H1 (cell line): Measurements from ENCODE around the gene LIMK1. TPM values are rescaled to one million over a fixed set of nuclear protein-coding genes. Genes with fewer than 3 reads are reported as not detected.

ENCODE experiments used
- CTCF ChIA-PET: fragments of 300-600 bp; sonication (Branson Sonifier 250); formaldehyde crosslinking; loops from one replicate; lab custom pipeline; 2021; ENCODE audit not compliant: partially characterized antibody; lab: Charles Lee
- POLR2A ChIA-PET: fragments of 300-600 bp; sonication (Branson Sonifier 250); formaldehyde crosslinking; loops from one replicate; lab custom pipeline; 2021; ENCODE audit warnings: inconsistent platforms; ENCODE audit not compliant: partially characterized antibody; lab: Charles Lee
- DNase-seq, 2 experiments: peaks; one replicate each; pipeline versions ENCODE4 v3.0.0 to v3.0.0-alpha.2; 2010 to 2022; ENCODE audit warnings: low spot score in 2 of 2, low read depth in 1 of 2, mixed read lengths in 1 of 2
- FAIRE-seq: peaks from 2 replicates; lab custom pipeline; 2011; peaks lifted over from hg19 to GRCh38; lab: Jason Lieb, UNC
- H2AFZ ChIP-seq: 2 replicates; pipeline ENCODE4 v1.8.1; 2012; ENCODE audit warnings: low read length, inconsistent platforms
- H2AK5ac ChIP-seq: 2 replicates; pipeline ENCODE4 v1.6.1; 2013; ENCODE audit warnings: low read depth, low read length
- H2BK120ac ChIP-seq: replicated peaks from 2 replicates; pipeline ENCODE3; 2013; ENCODE audit warnings: low read depth, low read length, inconsistent platforms
- H2BK12ac ChIP-seq: 2 replicates; pipeline ENCODE4 v1.6.1; 2013; ENCODE audit warnings: low read depth, low read length
- H2BK15ac ChIP-seq: 2 replicates; pipeline ENCODE4 v1.6.1; 2013; ENCODE audit warnings: low read length
- H2BK20ac ChIP-seq: 2 replicates; pipeline ENCODE4 v1.6.1; 2013; ENCODE audit warnings: low read length
- H2BK5ac ChIP-seq: 2 replicates; pipeline ENCODE4 v1.6.1; 2013; ENCODE audit warnings: low read depth, low read length
- H3K14ac ChIP-seq: 2 replicates; pipeline ENCODE4 v1.6.1; 2013; ENCODE audit warnings: inconsistent platforms; ENCODE audit not compliant: insufficient read length
- H3K18ac ChIP-seq: 2 replicates; pipeline ENCODE4 v1.6.1; 2013; ENCODE audit warnings: low read length; ENCODE audit errors: extremely low read depth
- H3K23ac ChIP-seq: 2 replicates; pipeline ENCODE4 v1.6.1; 2013; ENCODE audit warnings: inconsistent platforms; ENCODE audit not compliant: insufficient read length
- H3K23me2 ChIP-seq: 2 replicates; pipeline ENCODE4 v1.6.1; 2013; ENCODE audit warnings: low read depth, low read length
- H3K27ac ChIP-seq: 2 replicates; pipeline ENCODE4 v1.6.1; 2011; ENCODE audit warnings: low read depth, low read length, inconsistent platforms
- H3K27me3 ChIP-seq, 4 experiments: replicated peaks in 1 of 4; 1 replicate in 1 of 4; 2 replicates in 3 of 4; pipeline versions ENCODE4 v1.6.1 to v1.8.1; 2011 to 2013; ENCODE audit warnings: low read length in 3 of 4, mild to moderate bottlenecking in 3 of 4, inconsistent platforms in 2 of 4, mixed read lengths in 2 of 4, moderate library complexity in 1 of 4; ENCODE audit not compliant: control insufficient read depth in 3 of 4, insufficient read depth in 3 of 4; ENCODE audit errors: extremely low read depth in 1 of 4
- H3K36me3 ChIP-seq, 4 experiments: 2 replicates each; pipeline versions ENCODE4 v1.6.1 to v1.8.1; 2011 to 2013; ENCODE audit warnings: mild to moderate bottlenecking in 4 of 4, low read length in 3 of 4, moderate library complexity in 2 of 4, control low read depth in 1 of 4, inconsistent platforms in 1 of 4; ENCODE audit not compliant: insufficient read depth in 4 of 4, control insufficient read depth in 2 of 4
- H3K4ac ChIP-seq: replicated peaks from 2 replicates; pipeline ENCODE3; 2013; ENCODE audit warnings: low read length, low read depth, mixed read lengths, inconsistent platforms; ENCODE audit not compliant: insufficient read length
- H3K4me1 ChIP-seq, 4 experiments: replicated peaks in 1 of 4; 1 replicate in 1 of 4; 2 replicates in 3 of 4; pipeline versions ENCODE4 v1.6.1 to v1.8.1; 2011 to 2013; ENCODE audit warnings: low read length in 3 of 4, inconsistent platforms in 2 of 4, mixed read lengths in 1 of 4; ENCODE audit not compliant: insufficient read depth in 4 of 4, control insufficient read depth in 3 of 4
- H3K4me2 ChIP-seq, 2 experiments: 2 replicates each; pipeline versions ENCODE4 v1.6.1 to v1.8.1; 2011 to 2013; ENCODE audit warnings: low read depth in 2 of 2, low read length in 2 of 2, control low read depth in 1 of 2, inconsistent platforms in 1 of 2, mild to moderate bottlenecking in 1 of 2; ENCODE audit not compliant: insufficient read depth in 1 of 2
- H3K4me3 ChIP-seq, 4 experiments: fragments of 200-600, 300-600 bp in 1 of 4; sonication (generic), shearing (Covaris generic), sonication (Bioruptor Twin) in 1 of 4; 2 replicates each; pipeline versions ENCODE4 v1.5.1 to v1.8.1; 2011 to 2016; ENCODE audit warnings: low read length in 4 of 4, low read depth in 3 of 4, control low read depth in 2 of 4, inconsistent platforms in 2 of 4, mild to moderate bottlenecking in 2 of 4, mixed read lengths in 1 of 4, moderate library complexity in 1 of 4; ENCODE audit not compliant: insufficient read depth in 2 of 4; ENCODE audit errors: extremely low read depth in 1 of 4
- H3K56ac ChIP-seq: replicated peaks from 2 replicates; pipeline ENCODE3; 2013; ENCODE audit warnings: low read depth, mild to moderate bottlenecking, mixed read lengths, low read length, inconsistent platforms; ENCODE audit not compliant: insufficient read length
- H3K79me1 ChIP-seq: 2 replicates; pipeline ENCODE4 v1.6.1; 2013; ENCODE audit warnings: low read depth, low read length, control low read depth
- H3K79me2 ChIP-seq, 2 experiments: 2 replicates each; pipeline versions ENCODE4 v1.6.1 to v1.8.1; 2012 to 2013; ENCODE audit warnings: low read length in 2 of 2, mild to moderate bottlenecking in 2 of 2, inconsistent platforms in 1 of 2; ENCODE audit not compliant: insufficient read depth in 2 of 2, control insufficient read depth in 1 of 2
- H3K9ac ChIP-seq, 4 experiments: replicated peaks in 1 of 4; 1 replicate in 1 of 4; 2 replicates in 3 of 4; pipeline versions ENCODE4 v1.6.1 to v1.8.1; 2011 to 2013; ENCODE audit warnings: low read depth in 3 of 4, low read length in 3 of 4, control low read depth in 2 of 4, mild to moderate bottlenecking in 2 of 4, moderate library complexity in 2 of 4, inconsistent platforms in 1 of 4; ENCODE audit errors: extremely low read depth in 1 of 4
- H3K9me3 ChIP-seq, 2 experiments: 2 replicates each; pipeline versions ENCODE4 v1.6.1 to v1.8.1; 2012 to 2013; ENCODE audit warnings: mild to moderate bottlenecking in 2 of 2, moderate library complexity in 2 of 2, control low read depth in 1 of 2, inconsistent platforms in 1 of 2, low read depth in 1 of 2, low read length in 1 of 2, mixed read lengths in 1 of 2; ENCODE audit not compliant: insufficient read depth in 2 of 2
- H4K20me1 ChIP-seq, 2 experiments: replicated peaks in 1 of 2; 2 replicates each; pipeline versions ENCODE3 to v1.8.1; 2011 to 2013; ENCODE audit warnings: inconsistent platforms in 2 of 2, low read length in 2 of 2, mild to moderate bottlenecking in 1 of 2; ENCODE audit not compliant: insufficient read depth in 2 of 2, control insufficient read depth in 1 of 2
- H4K5ac ChIP-seq: 2 replicates; pipeline ENCODE4 v1.6.1; 2013; ENCODE audit warnings: low read length, low read depth, mixed read lengths, inconsistent platforms; ENCODE audit not compliant: insufficient read length
- H4K8ac ChIP-seq: 2 replicates; pipeline ENCODE4 v1.8.0; 2013; ENCODE audit warnings: mild to moderate bottlenecking, moderate library complexity, low read length, inconsistent platforms; ENCODE audit not compliant: insufficient read depth; ENCODE audit errors: extremely low read depth
- H4K91ac ChIP-seq: replicated peaks from 2 replicates; pipeline ENCODE3; 2013; ENCODE audit warnings: low read length, mixed read lengths, inconsistent platforms; ENCODE audit not compliant: insufficient read length
- ASH2L ChIP-seq: fragments of 200-600, 300-600 bp; sonication (generic); IDR thresholded peaks from one replicate; pipeline ENCODE4 v1.7.1; 2017; ENCODE audit warnings: low read length
- CHD1 ChIP-seq: IDR thresholded peaks from 2 replicates; pipeline ENCODE4 v1.6.1; 2012; ENCODE audit warnings: low read depth, low read length, improper control_type of control experiment
- HDAC2 ChIP-seq, 2 experiments: fragments of 300-600 bp in 1 of 2; sonication (generic) in 1 of 2; IDR thresholded peaks; 2 replicates each; pipeline ENCODE4 v1.6.1; 2011 to 2012; ENCODE audit warnings: low read depth in 2 of 2, low read length in 2 of 2, mild to moderate bottlenecking in 2 of 2, moderate library complexity in 2 of 2, borderline replicate concordance in 1 of 2, inconsistent platforms in 1 of 2
- KDM5A ChIP-seq: fragments of 200-600 bp; IDR thresholded peaks from 2 replicates; pipeline ENCODE4 v1.7.1; 2012; ENCODE audit warnings: mild to moderate bottlenecking, low read length, inconsistent platforms, mixed read lengths
- WGBS, 2 experiments: shearing (Covaris generic) in 1 of 2; methylation state at CpG; one replicate each; pipeline versions ENCODE4 v1.1.6 to v1.1.7; 2013 to 2015; ENCODE audit warnings: low lambda C conversion rate in 2 of 2, mixed read lengths in 2 of 2, inconsistent platforms in 1 of 2, low coverage in 1 of 2, missing lambda C conversion rate in 1 of 2; ENCODE audit not compliant: insufficient replicate concordance in 2 of 2, insufficient coverage in 1 of 2, insufficient read length in 1 of 2; ENCODE audit errors: extremely low coverage in 1 of 2, missing lambda C conversion rate in 1 of 2; 5-methylcytosine and 5-hydroxymethylcytosine counted together
- polyA plus RNA-seq, 7 experiments: library from polyadenylated mRNA; depleted of rRNA in 3 of 7; stranded (reverse) in 5 of 7; unstranded in 2 of 7; fragments of >200 nt in 5 of 7; fragments of 200-250 nt in 2 of 7; gene quantifications; 1 replicate in 5 of 7; 2 replicates in 1 of 7; 4 replicates in 1 of 7; pipeline versions ENCODE4 v1.2.1 to v1.2.3, GENCODE V29; 2011 to 2013; ENCODE audit warnings: missing spikeins in 2 of 7, mixed read lengths in 2 of 7
- total RNA-seq: library from RNA; stranded (reverse); fragmentation: NEBNext Ultra II Directional; extraction: Animal tissue kit (Norgen Biotek cat#: 25700); gene quantifications from 2 replicates; pipeline ENCODE4 v1.2.1, GENCODE V29; 2021

LIMK1 gene
- total and polyA plus RNA-seq, 2 of the 8 experiments (the other 6 are each of a cell fraction or from before 2014, with no cell fraction given) = 93.5 to 108 TPM

DNA sequence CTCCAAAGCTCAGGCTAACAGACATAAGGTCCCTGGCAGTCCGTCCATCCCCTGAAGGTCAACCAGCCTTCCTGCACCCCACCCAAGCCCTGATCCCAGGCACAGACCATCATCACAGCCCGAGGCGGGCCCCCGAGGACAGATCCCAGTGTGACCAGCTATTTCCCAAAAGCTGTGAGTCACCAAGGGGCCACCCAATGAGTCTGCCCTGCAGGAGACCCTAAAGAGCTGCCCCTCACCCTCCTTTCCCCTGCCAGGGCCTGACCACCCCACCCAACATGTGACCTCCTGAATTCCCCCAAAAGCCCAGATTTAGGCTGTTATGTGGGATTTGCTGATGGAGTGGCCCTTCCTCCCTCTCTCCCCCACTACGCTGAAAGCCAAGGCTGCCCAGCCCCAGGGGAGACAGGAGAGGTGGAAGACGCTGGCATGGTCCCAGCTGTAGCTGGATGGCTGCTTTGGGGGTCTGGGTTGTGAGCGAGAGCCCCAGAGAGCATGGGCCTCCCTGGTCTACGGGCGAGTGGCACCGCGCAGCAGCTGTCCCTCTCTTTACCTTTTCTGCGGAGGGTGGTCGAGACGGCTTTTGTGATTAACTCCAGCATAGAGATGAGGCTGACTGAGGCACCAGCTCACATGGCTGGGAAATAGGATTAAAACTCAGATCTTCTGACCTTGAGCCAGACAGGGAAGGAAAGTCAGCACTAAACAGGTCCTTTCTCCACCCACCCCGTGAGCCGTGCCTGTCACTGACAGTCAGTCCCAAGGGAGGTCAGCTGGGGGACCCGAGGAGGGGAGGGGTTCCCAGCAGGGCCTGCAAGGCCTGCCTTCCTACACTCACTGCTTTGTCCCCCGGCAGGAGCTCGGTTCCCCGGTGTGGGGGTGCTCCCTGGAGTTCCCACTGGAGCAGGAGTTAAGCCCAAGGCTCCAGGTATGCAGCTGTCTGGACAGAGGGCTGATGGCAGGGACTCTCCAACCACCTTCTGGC is 38.9 kb upstream of the LIMK1 start:
- no peak overlapping the region for H4K5ac ChIP-seq
- H3K56ac ChIP-seq = no peak overlapping the region
- peaks cover 0 to 22% (median 18%) of the 10 kb centered on the region in 4 experiments; a peak in 6 of 7 replicates for H3K4me1 ChIP-seq
- H2BK5ac ChIP-seq = peak overlapping the region; percentile 32; the same call in 1 of the 2 replicates
- no peaks in the 10 kb centered on the region for H3K36me3 ChIP-seq
- H2BK12ac ChIP-seq = peak overlapping the region; percentile 29; the same call in 1 of the 2 replicates
- no peak overlapping the region for H3K14ac ChIP-seq
- H3K79me1 ChIP-seq = no peaks in the 10 kb centered on the region
- no peak overlapping the region for H2BK120ac ChIP-seq
- ChIA-PET POLR2A (interaction anchor here (0.6 to 1.8 kb wide), 10 partner anchors 8 to 304 kb away, joined by 3 to 5 read pairs (median 3); partner anchors contain the start of gene LIMK1), CTCF (interaction anchor here (0.5 to 2.9 kb wide), 16 partner anchors 10 to 356 kb away, joined by 3 to 16 read pairs (median 4); no protein-coding TSS in a partner anchor)
- H3K9me3 ChIP-seq = no peaks in the 10 kb centered on the region
- H3K27ac ChIP-seq = no peak overlapping the region; the same call in 1 of the 2 replicates
- H3K4ac ChIP-seq = peak overlapping the region; percentile 48
- no peaks in the 10 kb centered on the region for H3K27me3 ChIP-seq
- FAIRE-seq = no peak
- H2BK15ac ChIP-seq = peak overlapping the region; percentile 46
- no peaks in the 10 kb centered on the region for H3K79me2 ChIP-seq
- peaks cover 0 to 2% of the 10 kb centered on the region in 2 experiments for H4K20me1 ChIP-seq
- H3K18ac ChIP-seq = peak overlapping the region; percentile 51
- WGBS, 2 experiments = 87% methylated on average over 20 of the region's 20 CpGs; no CpG with 5 or more reads in 1 of the 2 experiments
- no peak overlapping the region for H4K8ac ChIP-seq
- H2AFZ ChIP-seq = 0 out of 2 replicates have a peak overlapping the region, but pooled peaks have one; percentile 18
- no peak for DNase-seq
- H3K23me2 ChIP-seq = peaks cover 12% of the 10 kb centered on the region; the same call in 1 of the 2 replicates
- peak overlapping the region; percentile 61; the same call in 1 of the 2 replicates for H2BK20ac ChIP-seq
- no peak for TF ChIP-seq ASH2L
- TF ChIP-seq KDM5A = no peak
- no peak for TF ChIP-seq CHD1
- TF ChIP-seq HDAC2 (IDR thresholded peaks at IDR 0.05; ENCODE audit: borderline replicate concordance in 1 of 2, low read depth in 2 of 2, low read length in 2 of 2) = no peak
- H2AK5ac ChIP-seq = no peak overlapping the region
- no peak overlapping the region for H3K9ac ChIP-seq
- H3K23ac ChIP-seq = no peak overlapping the region
- H3K4me2 ChIP-seq = no peak overlapping the region
- no peak overlapping the region for H3K4me3 ChIP-seq
- H4K91ac ChIP-seq = peak overlapping the region; percentile 8
